Measurements from ENCODE around the gene COL4A2. TPM values are rescaled to one million over a fixed set of nuclear protein-coding genes. Genes with fewer than 3 reads are reported as not detected.

The COL4A2 gene
- polyA plus RNA-seq, 2 of the 4 experiments (the other 2 are of a cell fraction), result 46.9 to 119 TPM

DNA sequence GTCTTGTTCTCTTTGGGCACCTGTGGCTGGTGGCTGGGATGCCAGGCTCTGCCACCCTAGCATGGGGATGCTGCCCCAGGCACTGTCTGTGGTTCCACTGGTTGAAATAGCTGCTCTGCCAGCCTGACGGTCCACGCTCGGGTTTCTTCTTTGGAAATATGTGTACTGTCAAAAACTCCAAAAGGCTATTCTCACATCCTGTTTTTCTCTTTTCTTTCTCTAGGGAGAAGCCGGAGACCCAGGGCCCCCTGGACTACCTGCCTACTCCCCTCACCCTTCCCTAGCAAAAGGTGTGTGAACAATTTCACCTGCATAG, 139.4 kb downstream of the COL4A2 start (continued):
- TF ChIP-seq, protein P1, sequence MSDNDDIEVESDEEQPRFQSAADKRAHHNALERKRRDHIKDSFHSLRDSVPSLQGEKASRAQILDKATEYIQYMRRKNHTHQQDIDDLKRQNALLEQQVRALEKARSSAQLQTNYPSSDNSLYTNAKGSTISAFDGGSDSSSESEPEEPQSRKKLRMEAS (IDR thresholded peaks at IDR 0.05), result no peak
- TF ChIP-seq, protein P2, sequence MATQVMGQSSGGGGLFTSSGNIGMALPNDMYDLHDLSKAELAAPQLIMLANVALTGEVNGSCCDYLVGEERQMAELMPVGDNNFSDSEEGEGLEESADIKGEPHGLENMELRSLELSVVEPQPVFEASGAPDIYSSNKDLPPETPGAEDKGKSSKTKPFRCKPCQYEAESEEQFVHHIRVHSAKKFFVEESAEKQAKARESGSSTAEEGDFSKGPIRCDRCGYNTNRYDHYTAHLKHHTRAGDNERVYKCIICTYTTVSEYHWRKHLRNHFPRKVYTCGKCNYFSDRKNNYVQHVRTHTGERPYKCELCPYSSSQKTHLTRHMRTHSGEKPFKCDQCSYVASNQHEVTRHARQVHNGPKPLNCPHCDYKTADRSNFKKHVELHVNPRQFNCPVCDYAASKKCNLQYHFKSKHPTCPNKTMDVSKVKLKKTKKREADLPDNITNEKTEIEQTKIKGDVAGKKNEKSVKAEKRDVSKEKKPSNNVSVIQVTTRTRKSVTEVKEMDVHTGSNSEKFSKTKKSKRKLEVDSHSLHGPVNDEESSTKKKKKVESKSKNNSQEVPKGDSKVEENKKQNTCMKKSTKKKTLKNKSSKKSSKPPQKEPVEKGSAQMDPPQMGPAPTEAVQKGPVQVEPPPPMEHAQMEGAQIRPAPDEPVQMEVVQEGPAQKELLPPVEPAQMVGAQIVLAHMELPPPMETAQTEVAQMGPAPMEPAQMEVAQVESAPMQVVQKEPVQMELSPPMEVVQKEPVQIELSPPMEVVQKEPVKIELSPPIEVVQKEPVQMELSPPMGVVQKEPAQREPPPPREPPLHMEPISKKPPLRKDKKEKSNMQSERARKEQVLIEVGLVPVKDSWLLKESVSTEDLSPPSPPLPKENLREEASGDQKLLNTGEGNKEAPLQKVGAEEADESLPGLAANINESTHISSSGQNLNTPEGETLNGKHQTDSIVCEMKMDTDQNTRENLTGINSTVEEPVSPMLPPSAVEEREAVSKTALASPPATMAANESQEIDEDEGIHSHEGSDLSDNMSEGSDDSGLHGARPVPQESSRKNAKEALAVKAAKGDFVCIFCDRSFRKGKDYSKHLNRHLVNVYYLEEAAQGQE (IDR thresholded peaks at IDR 0.05), result no peak
- no peak for TF ChIP-seq ZNF302 (CRISPR knock-in tag; IDR thresholded peaks at IDR 0.05)

DNA sequence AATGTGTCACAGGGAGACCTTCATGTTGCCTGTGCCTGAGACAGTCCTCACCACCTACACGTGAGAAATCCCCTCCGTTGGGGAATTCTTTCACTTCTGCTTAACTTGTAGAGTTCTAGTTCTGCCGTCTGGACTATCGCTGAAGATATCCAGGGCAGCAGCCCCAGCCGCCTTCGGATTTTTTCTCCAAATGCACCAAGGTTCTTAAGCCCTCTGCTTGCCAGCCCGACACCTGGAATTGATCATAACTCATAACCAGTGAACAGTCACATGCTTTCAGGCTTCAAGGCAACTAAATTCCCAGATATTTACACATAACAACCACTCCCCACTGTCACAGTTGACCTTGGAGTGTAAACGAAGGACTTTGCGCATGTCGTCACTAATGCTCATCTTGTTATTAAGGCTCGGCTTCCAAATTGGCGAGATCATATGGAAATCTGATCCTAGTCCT, 140.0 kb downstream of the COL4A2 start:
- WGBS (ENCODE audit: missing lambda C conversion rate), result 87% methylated on average over 12 of the region's 12 CpGs
- Histone ChIP-seq H3K9me3 (no peaks in the 10 kb centered on the region), H3K27ac (no peak overlapping the region), H3K4me2 (no peak overlapping the region), H3K4me3 (no peak overlapping the region), H3K4me1 (peaks cover 17% of the 10 kb centered on the region)
- TF ChIP-seq, protein P3, sequence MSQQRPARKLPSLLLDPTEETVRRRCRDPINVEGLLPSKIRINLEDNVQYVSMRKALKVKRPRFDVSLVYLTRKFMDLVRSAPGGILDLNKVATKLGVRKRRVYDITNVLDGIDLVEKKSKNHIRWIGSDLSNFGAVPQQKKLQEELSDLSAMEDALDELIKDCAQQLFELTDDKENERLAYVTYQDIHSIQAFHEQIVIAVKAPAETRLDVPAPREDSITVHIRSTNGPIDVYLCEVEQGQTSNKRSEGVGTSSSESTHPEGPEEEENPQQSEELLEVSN (IDR thresholded peaks at IDR 0.05; ENCODE audit: borderline replicate concordance, low read depth), result no peak
- TF ChIP-seq GATA3 (IDR thresholded peaks at IDR 0.05; ENCODE audit: borderline replicate concordance) (no peak), MAZ (IDR thresholded peaks at IDR 0.05; ENCODE audit: borderline replicate concordance, low read depth, low read length) (no peak), HEYL (CRISPR knock-in tag; IDR thresholded peaks at IDR 0.05) (no peak), FOSL2 (IDR thresholded peaks at IDR 0.05) (no peak), FOSL2 (CRISPR knock-in tag; IDR thresholded peaks at IDR 0.05) (no peak), ZSCAN20 (CRISPR knock-in tag; IDR thresholded peaks at IDR 0.05) (no peak), HOXB5 (CRISPR knock-in tag; IDR thresholded peaks at IDR 0.05) (no peak)
- TF ChIP-seq, protein P4, sequence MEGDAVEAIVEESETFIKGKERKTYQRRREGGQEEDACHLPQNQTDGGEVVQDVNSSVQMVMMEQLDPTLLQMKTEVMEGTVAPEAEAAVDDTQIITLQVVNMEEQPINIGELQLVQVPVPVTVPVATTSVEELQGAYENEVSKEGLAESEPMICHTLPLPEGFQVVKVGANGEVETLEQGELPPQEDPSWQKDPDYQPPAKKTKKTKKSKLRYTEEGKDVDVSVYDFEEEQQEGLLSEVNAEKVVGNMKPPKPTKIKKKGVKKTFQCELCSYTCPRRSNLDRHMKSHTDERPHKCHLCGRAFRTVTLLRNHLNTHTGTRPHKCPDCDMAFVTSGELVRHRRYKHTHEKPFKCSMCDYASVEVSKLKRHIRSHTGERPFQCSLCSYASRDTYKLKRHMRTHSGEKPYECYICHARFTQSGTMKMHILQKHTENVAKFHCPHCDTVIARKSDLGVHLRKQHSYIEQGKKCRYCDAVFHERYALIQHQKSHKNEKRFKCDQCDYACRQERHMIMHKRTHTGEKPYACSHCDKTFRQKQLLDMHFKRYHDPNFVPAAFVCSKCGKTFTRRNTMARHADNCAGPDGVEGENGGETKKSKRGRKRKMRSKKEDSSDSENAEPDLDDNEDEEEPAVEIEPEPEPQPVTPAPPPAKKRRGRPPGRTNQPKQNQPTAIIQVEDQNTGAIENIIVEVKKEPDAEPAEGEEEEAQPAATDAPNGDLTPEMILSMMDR (IDR thresholded peaks at IDR 0.05), result no peak
- CTCF ChIA-PET, result no interaction called here
- FAIRE-seq (no peak), DNase-seq (ENCODE audit: low read depth in 1 of 2, low spot score in 1 of 2) (no peak), ATAC-seq (no peak)
- POLR2A ChIA-PET, result no interaction called here

DNA sequence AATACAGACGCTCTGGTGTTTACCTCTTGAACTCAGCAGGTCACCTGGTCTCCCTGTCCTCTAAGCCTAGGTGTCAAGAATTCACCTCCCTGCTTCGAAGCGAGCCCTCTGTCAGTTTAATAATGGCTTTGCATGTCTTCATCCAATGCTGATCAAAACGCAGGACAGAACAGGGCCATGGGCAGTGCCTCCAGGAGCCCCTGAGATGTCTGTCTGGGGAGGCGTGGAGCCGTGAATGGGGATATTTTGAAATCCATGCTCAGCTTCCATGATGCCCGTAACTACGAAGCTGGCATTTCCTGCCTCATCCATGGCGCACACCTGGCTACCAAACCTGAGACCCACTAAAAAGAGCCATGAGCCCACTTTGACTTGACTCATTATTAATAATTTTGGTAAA, 140.7 kb downstream of the COL4A2 start:
- DNase-seq (ENCODE audit: low read depth in 1 of 2, low spot score in 1 of 2) (no peak), FAIRE-seq (no peak), ATAC-seq (no peak)
- no peak for TF ChIP-seq POLR2A (IDR thresholded peaks at IDR 0.05; ENCODE audit: low read length)
- TF ChIP-seq, protein P5, sequence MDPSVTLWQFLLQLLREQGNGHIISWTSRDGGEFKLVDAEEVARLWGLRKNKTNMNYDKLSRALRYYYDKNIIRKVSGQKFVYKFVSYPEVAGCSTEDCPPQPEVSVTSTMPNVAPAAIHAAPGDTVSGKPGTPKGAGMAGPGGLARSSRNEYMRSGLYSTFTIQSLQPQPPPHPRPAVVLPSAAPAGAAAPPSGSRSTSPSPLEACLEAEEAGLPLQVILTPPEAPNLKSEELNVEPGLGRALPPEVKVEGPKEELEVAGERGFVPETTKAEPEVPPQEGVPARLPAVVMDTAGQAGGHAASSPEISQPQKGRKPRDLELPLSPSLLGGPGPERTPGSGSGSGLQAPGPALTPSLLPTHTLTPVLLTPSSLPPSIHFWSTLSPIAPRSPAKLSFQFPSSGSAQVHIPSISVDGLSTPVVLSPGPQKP (IDR thresholded peaks at IDR 0.05; ENCODE audit: low read depth, low read length), result no peak
- TF ChIP-seq, protein P6, sequence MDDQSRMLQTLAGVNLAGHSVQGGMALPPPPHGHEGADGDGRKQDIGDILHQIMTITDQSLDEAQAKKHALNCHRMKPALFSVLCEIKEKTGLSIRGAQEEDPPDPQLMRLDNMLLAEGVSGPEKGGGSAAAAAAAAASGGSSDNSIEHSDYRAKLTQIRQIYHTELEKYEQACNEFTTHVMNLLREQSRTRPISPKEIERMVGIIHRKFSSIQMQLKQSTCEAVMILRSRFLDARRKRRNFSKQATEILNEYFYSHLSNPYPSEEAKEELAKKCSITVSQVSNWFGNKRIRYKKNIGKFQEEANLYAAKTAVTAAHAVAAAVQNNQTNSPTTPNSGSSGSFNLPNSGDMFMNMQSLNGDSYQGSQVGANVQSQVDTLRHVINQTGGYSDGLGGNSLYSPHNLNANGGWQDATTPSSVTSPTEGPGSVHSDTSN (IDR thresholded peaks at IDR 0.05), result no peak
- TF ChIP-seq, protein P7, sequence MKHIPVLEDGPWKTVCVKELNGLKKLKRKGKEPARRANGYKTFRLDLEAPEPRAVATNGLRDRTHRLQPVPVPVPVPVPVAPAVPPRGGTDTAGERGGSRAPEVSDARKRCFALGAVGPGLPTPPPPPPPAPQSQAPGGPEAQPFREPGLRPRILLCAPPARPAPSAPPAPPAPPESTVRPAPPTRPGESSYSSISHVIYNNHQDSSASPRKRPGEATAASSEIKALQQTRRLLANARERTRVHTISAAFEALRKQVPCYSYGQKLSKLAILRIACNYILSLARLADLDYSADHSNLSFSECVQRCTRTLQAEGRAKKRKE (CRISPR knock-in tag; IDR thresholded peaks at IDR 0.05; ENCODE audit: low read depth), result no peak
- no peak for TF ChIP-seq KDM5A (IDR thresholded peaks at IDR 0.05)
- no peak for TF ChIP-seq SREBF2 (IDR thresholded peaks at IDR 0.05)
- TF ChIP-seq EHF (CRISPR knock-in tag; IDR thresholded peaks at IDR 0.05), result no peak
- TF ChIP-seq, protein P3 (IDR thresholded peaks at IDR 0.05; ENCODE audit: borderline replicate concordance, low read depth), result no peak
- TF ChIP-seq TP53 (CRISPR knock-in tag; IDR thresholded peaks at IDR 0.05), result no peak
- TF ChIP-seq MAFK (IDR thresholded peaks at IDR 0.05; ENCODE audit: partially characterized antibody), result no peak
- TF ChIP-seq JUN (IDR thresholded peaks at IDR 0.05), result no peak
- no peak for TF ChIP-seq PHF8 (IDR thresholded peaks at IDR 0.05; ENCODE audit: borderline replicate concordance, low read depth)
- TF ChIP-seq CBX8 (IDR thresholded peaks at IDR 0.05), result no peak
- no peak for TF ChIP-seq GATA3 (IDR thresholded peaks at IDR 0.05; ENCODE audit: borderline replicate concordance)
- TF ChIP-seq HOXB5 (CRISPR knock-in tag; IDR thresholded peaks at IDR 0.05), result no peak
- no peak for TF ChIP-seq NR3C1 (IDR thresholded peaks at IDR 0.05)
- TF ChIP-seq HEYL (CRISPR knock-in tag; IDR thresholded peaks at IDR 0.05), result no peak
- TF ChIP-seq MAZ (IDR thresholded peaks at IDR 0.05; ENCODE audit: borderline replicate concordance, low read depth, low read length), result no peak
- TF ChIP-seq, protein P1 (IDR thresholded peaks at IDR 0.05), result no peak
- TF ChIP-seq HOXA7 (CRISPR knock-in tag; IDR thresholded peaks at IDR 0.05), result no peak
- H3K4me1 ChIP-seq, result peaks cover 10% of the 10 kb centered on the region
- H3K9me3 ChIP-seq, result no peaks in the 10 kb centered on the region
- POLR2A ChIA-PET, result no interaction called here
- CTCF ChIA-PET, result no interaction called here
- H3K27ac ChIP-seq, result no peak overlapping the region; a peak in 1 of 6 replicates
- 86% methylated on average over 9 of the region's 9 CpGs for WGBS (ENCODE audit: missing lambda C conversion rate)
- no peak overlapping the region for H3K4me3 ChIP-seq
- no peak overlapping the region for H3K4me2 ChIP-seq
